Sigmoid colon (tissue), 7 donors: ENCODE measurements around the gene NAB2. TPM values are rescaled to one million over a fixed set of nuclear protein-coding genes. Genes with fewer than 3 reads are reported as not detected.

Experiments used
- DNase-seq: peaks from one replicate; pipeline ENCODE4 v3.0.0-alpha.2; 2019
- H3K27ac ChIP-seq, 4 donors: fragments of 200-600 bp; sonication (generic); one replicate each; pipeline ENCODE4 v1.5.1; 2016 to 2019; ENCODE audit warnings: mild to moderate bottlenecking in 1 of 4
- H3K27me3 ChIP-seq, 3 donors: fragments of 200-600 bp; sonication (generic); one replicate each; pipeline ENCODE4 v1.5.1; 2019; ENCODE audit warnings: mild to moderate bottlenecking in 1 of 3
- H3K36me3 ChIP-seq, 4 donors: fragments of 200-600 bp; sonication (generic); one replicate each; pipeline ENCODE4 v1.5.1; 2016 to 2019
- H3K4me1 ChIP-seq, 4 donors: fragments of 200-600 bp; sonication (generic); one replicate each; pipeline ENCODE4 v1.5.1; 2017 to 2019
- H3K4me3 ChIP-seq, 4 donors: fragments of 200-600 bp; sonication (generic); one replicate each; pipeline ENCODE4 v1.5.1; 2017 to 2019; ENCODE audit warnings: mild to moderate bottlenecking in 2 of 4, moderate library complexity in 1 of 4
- H3K9me3 ChIP-seq, 4 donors: fragments of 200-600 bp in 3 of 4; sonication (generic) in 3 of 4; one replicate each; pipeline versions ENCODE4 v1.5.1 to v1.6.1; 2013 to 2019
- CTCF ChIP-seq, 4 experiments: fragments of 450-650 bp in 3 of 4; fragments of 200-600 bp in 1 of 4; IDR thresholded peaks; one replicate each; pipeline ENCODE4 v1.5.1; 2016 to 2019; ENCODE audit warnings: antibody characterized with exemption in 4 of 4, mild to moderate bottlenecking in 3 of 4, moderate library complexity in 2 of 4
- EP300 ChIP-seq, 4 donors: sonication (generic); formaldehyde crosslinking; IDR thresholded peaks; one replicate each; pipeline ENCODE4 v1.6.1; 2017; ENCODE audit warnings: antibody characterized with exemption in 4 of 4
- POLR2A ChIP-seq, 2 donors: fragments of 450-650 bp; IDR thresholded peaks; one replicate each; pipeline ENCODE4 v1.6.1; 2016; ENCODE audit warnings: antibody characterized with exemption in 2 of 2, mild to moderate bottlenecking in 2 of 2, moderate library complexity in 2 of 2
- POLR2AphosphoS5 ChIP-seq, 4 donors: sonication (generic); formaldehyde crosslinking; IDR thresholded peaks; one replicate each; pipeline ENCODE4 v1.6.1; 2017; ENCODE audit warnings: antibody characterized with exemption in 4 of 4
- WGBS, 2 donors: extraction: QIAGEN DNeasy Blood & Tissue Kit; methylation state at CpG; one replicate each; pipeline ENCODE4 v1.1.7; 2013; 5-methylcytosine and 5-hydroxymethylcytosine counted together
- intact Hi-C: fragments of 100-400 bp; cut with DNase I; formaldehyde crosslinking; loops from one replicate; pipeline ENCODE4 v1.15.1; 2023
- polyA plus RNA-seq, 3 donors: library from polyadenylated mRNA; stranded (reverse); fragments of 200-250 nt; gene quantifications; one replicate each; pipeline ENCODE4 v1.2.3, GENCODE V29; 2013
- total RNA-seq, 4 donors: library from RNA; depleted of rRNA; stranded (reverse); fragments of >200 nt; gene quantifications; one replicate each; pipeline ENCODE4 v1.1.0, GENCODE V29; 2016
- donor health status: healthy with polysubstance abuse.
- donor health status: Bipolar disorder and iron deficiency.
- donor health status: healthy.

NAB2 gene
- total and polyA plus RNA-seq, 7 donors: 2.5 to 28.9 (median 24.8) TPM

DNA sequence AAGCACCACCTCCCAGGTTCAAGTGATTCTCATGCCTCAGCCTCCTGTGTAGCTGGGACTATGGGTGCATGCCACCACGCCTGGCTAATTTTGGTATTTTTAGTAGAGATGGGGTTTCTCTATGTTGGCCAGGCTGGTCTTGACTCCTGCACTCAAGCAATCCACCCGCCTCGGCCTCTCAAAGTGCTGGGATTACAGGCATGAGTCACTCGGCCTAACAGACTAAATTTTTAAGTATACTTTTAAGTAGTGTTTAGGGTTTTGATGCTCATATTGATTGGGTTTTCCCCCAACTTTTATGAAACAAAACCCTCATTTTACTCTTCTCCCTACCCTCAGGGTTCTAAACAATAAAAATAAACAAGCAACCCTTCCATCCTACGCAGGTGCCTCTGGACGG lies 44.4 kb upstream of the NAB2 start:
- Histone ChIP-seq H3K36me3 (no peaks in the 10 kb centered on the region), H3K9me3 (no peaks in the 10 kb centered on the region), H3K4me3 (no peak overlapping the region), H3K27ac (no peak overlapping the region), H3K4me1 (peaks cover 0 to 12% (median 2%) of the 10 kb centered on the region in 4 donors), H3K27me3 (no peaks in the 10 kb centered on the region)
- TF ChIP-seq CTCF (IDR thresholded peaks at IDR 0.05): no peak
- TF ChIP-seq POLR2AphosphoS5 (IDR thresholded peaks at IDR 0.05): no peak
- no peak for TF ChIP-seq POLR2A (IDR thresholded peaks at IDR 0.05)
- TF ChIP-seq EP300 (IDR thresholded peaks at IDR 0.05): no peak
- DNase-seq: no peak
- intact Hi-C loops: no loop called here
- WGBS, 2 donors: 86 to 87% methylated on average over 6 of the region's 6 CpGs

GRCh38 chr12:57044889-57045288 lies 44.0 kb upstream of the NAB2 start:
- no peaks in the 10 kb centered on the region for H3K36me3 ChIP-seq
- TF ChIP-seq POLR2A (IDR thresholded peaks at IDR 0.05) (no peak), EP300 (IDR thresholded peaks at IDR 0.05) (no peak), CTCF (IDR thresholded peaks at IDR 0.05) (no peak), POLR2AphosphoS5 (IDR thresholded peaks at IDR 0.05) (no peak)
- H3K4me1 ChIP-seq: peaks cover 0 to 14% (median 4%) of the 10 kb centered on the region in 4 donors
- intact Hi-C loops: no loop called here
- no peak overlapping the region for H3K27ac ChIP-seq
- no peak overlapping the region for H3K4me3 ChIP-seq
- DNase-seq: no peak
- no peaks in the 10 kb centered on the region for H3K9me3 ChIP-seq
- no peaks in the 10 kb centered on the region for H3K27me3 ChIP-seq
- WGBS, 2 donors: 89% methylated on average over 3 of the region's 3 CpGs

DNA sequence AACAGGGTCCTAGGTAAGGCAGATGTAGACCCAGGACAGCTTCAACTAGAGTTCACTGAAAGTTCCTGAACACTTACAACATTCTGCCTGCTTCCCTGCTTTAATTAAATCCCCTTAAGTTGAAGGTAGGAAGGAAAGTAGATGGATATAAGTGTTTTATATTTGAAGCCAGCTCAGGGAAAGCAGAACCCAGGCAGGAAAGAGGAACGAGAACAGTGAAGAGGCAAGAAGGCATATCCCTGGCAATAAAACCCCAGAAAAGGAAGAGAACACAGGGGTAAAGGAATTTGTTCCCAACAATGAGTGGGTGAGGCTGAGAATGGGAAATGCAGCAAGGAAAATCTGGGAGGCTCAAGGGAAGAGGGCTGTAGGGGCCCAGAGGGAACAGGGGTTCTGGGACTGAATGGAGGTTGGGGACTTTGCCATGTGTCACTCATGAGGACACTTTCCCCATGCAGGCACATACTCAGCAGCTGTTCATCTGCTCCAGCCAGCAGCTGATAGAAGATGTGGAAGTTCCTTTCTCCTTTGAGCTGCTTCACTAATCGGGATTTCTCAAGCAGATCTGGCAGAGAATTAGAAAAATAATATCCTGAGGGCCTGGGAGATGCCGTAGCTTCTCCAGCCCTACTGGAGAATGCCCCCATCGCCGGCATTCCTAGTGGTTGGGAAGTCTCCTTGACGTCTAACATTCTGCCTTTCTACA lies 42.7 kb upstream of the NAB2 start:
- intact Hi-C loops: no loop called here
- TF ChIP-seq POLR2A (IDR thresholded peaks at IDR 0.05) (no peak), POLR2AphosphoS5 (IDR thresholded peaks at IDR 0.05) (no peak), EP300 (IDR thresholded peaks at IDR 0.05) (no peak), CTCF (IDR thresholded peaks at IDR 0.05) (no peak)
- Histone ChIP-seq H3K27ac (no peak overlapping the region), H3K9me3 (no peaks in the 10 kb centered on the region), H3K27me3 (no peaks in the 10 kb centered on the region), H3K4me1 (peaks cover 0 to 22% (median 8%) of the 10 kb centered on the region in 4 donors), H3K36me3 (no peaks in the 10 kb centered on the region), H3K4me3 (no peak overlapping the region)
- WGBS, 2 donors: 75 to 77% methylated on average over 6 of the region's 6 CpGs
- DNase-seq: no peak

GRCh38 chr12:57046947-57047890 lies 41.7 kb upstream of the NAB2 start:
- Histone ChIP-seq H3K4me3 (no peak overlapping the region), H3K27me3 (no peaks in the 10 kb centered on the region), H3K9me3 (no peaks in the 10 kb centered on the region), H3K4me1 (peaks cover 0 to 22% (median 8%) of the 10 kb centered on the region in 4 donors), H3K36me3 (no peaks in the 10 kb centered on the region), H3K27ac (no peak overlapping the region)
- 62 to 78% methylated on average over 10 of the region's 10 CpGs for WGBS, 2 donors
- TF ChIP-seq EP300 (IDR thresholded peaks at IDR 0.05): no peak
- TF ChIP-seq POLR2AphosphoS5 (IDR thresholded peaks at IDR 0.05): no peak
- TF ChIP-seq CTCF (IDR thresholded peaks at IDR 0.05): no peak
- TF ChIP-seq POLR2A (IDR thresholded peaks at IDR 0.05): no peak
- intact Hi-C loops: no loop called here
- no peak for DNase-seq
